ENCODE data around the gene AP1S1.
"Not testable (repeated sequence)": the region's sequence is repeated elsewhere in the genome, so short reads cannot be mapped to it uniquely, and the experiment has no call there.

AP1S1 gene

GRCh38 chr7:101171442-101171837, 17.2 kb downstream of the AP1S1 start:
- DNase-seq, result no peak

DNA sequence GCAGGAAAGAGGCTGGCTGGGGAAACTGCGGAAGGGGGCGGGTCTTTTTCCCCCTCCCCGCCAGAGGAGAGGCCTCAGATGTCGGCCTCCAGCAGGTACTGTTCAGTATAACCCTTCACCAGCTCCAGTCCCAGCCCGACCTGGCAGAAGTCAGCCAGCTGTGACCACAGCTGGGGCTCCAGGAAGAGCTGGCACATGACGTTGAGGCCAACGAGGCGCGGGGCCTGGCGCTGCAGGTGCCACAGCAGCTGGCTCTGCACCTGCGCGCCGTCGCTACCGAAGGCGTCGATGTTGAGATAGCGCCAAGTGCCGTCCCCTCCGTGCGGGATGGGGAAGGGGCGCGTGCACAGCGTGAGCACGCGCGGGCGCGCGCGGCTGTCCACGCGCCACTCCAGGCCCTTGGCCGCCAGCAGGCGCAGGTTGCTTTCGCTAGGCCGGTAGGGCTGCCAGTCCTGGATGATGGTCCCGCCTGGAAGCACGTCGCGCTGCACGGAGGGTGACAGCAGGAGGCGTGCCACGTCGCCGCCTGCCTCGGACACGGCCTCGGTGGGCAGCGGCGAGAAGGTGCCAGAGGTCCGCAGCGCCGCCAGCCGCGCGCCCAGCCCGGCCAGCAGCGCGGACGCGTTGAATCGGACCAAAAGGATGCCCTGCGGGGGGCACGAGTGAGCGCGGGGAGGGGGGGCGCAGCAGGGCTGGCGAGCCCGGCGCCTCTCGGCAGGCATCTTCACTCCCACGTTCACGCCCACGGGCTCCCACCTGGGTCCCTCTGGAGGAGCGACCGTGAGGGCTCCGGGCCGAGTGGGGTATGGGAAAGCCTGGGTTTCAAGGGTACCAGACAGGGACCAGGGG, 18.0 kb downstream of the AP1S1 start:
- no peak for DNase-seq

- peak in 2 of 14 donors; percentile 2 to 17 for DNase-seq
Measured at GRCh38 chr7:101172854-101173751, 18.8 kb downstream of the AP1S1 start.

GRCh38 chr7:101173752-101174244, 19.5 kb downstream of the AP1S1 start:
- DNase-seq, result no peak

GRCh38 chr7:101174322-101174854, 20.1 kb downstream of the AP1S1 start:
- no peak for DNase-seq

DNA sequence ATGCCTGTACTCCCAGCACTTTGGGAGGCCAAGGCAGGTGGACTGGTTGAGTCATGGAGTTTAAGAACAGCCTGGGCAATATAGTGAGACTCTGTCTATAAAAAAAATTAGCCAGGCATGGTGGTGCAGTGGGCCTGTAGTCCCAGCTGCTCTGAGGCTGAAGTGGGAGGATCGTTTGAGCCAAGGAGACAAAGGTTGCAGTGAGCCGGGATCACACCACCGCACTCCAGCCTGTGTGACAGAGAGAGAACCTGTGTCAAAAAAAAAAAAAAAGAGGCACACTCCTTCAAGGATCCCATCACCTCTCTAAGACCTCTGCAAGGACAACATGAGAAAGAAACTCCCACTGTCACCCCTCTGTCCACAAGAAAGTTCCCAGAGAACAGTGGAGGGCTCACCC, 21.4 kb downstream of the AP1S1 start:
- DNase-seq, result no peak

GRCh38 chr7:101177644-101178043, 23.4 kb downstream of the AP1S1 start:
- DNase-seq, result no peak

DNA sequence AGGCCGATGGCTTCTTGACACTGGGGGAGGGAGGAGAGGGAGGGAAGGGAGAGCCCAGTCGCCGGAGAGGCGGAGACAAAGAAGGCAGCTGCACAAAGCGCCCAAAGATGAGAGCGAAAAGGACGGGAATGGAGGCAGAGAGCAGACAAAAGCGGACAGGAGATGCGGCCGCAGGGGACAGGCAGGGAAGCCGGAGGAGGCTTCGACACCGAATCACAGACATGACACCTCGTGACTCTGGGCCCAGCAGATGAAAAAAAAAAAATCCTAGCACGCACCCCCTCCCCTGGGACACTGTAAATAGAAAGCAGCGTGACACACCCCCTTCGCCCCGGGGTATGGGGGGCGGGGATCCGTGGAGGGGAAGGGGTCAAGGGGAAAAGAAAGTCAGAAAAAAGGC, 24.8 kb downstream of the AP1S1 start:
- no peak for DNase-seq

GRCh38 chr7:101179713-101180112, 25.4 kb downstream of the AP1S1 start:
- DNase-seq, result no peak

GRCh38 chr7:101180130-101180755, 26.0 kb downstream of the AP1S1 start, which contains the start of gene NAT16:
TSS of gene NAT16 (minus strand) at chr7:101180293. CDS start at chr7:101174807, 5,486 bp downstream.
- DNase-seq, result no peak

DNA sequence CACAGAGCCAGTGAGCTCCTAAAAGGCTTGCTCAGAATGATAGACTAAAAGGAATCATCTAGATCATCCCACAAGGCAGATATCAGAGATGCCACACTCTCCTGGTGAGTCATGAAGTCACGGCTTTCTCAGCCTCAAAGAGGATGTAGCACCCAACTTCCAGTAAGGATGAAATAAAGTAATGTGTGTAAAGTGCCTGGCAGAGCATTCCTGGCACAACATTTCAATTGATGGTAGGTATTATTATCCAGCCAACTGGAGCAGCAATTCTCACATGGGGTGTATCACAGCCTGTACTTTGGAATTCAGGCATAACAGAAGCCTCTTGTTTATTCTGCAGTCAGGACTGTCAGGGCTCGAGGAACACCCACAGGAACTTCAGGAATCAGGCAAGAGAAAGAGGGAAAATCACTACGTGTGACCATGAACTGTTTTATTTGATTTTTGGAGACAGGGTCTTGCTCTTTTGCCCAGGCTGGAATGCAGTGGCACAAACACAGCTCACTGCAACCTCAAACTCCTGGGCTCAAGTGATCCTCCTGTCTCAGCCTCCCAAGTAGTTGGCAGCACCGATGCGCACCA, 31.1 kb downstream of the AP1S1 start:
- DNase-seq, result peak in 1 of 14 donors; percentile 37

GRCh38 chr7:101186194-101186593, 31.9 kb downstream of the AP1S1 start:
- DNase-seq, result no peak

GRCh38 chr7:101186844-101187428, 32.7 kb downstream of the AP1S1 start:
- DNase-seq, result no peak

DNA sequence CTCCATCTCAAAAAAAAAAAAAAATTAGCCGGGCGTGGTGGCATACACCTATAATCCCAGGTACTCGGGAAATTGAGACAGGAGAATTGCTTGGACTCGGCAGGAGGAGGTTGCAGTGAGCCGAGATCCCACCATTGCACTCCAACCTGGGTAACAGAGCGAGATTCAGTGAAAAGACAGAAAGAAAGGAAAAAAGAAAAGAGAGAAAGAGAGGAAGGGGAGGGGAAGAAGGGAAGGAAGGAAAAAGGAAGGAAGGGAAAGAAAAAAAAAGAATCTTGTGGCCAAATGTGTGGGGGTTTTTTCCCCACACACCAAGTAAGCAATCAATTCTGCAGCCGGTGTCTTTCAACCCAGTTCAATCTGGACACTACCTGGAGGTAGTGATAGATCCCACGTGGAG, 34.8 kb downstream of the AP1S1 start:
- DNase-seq, result no peak

- no peak for DNase-seq
Measured at GRCh38 chr7:101195884-101196283, 41.6 kb downstream of the AP1S1 start.

DNA sequence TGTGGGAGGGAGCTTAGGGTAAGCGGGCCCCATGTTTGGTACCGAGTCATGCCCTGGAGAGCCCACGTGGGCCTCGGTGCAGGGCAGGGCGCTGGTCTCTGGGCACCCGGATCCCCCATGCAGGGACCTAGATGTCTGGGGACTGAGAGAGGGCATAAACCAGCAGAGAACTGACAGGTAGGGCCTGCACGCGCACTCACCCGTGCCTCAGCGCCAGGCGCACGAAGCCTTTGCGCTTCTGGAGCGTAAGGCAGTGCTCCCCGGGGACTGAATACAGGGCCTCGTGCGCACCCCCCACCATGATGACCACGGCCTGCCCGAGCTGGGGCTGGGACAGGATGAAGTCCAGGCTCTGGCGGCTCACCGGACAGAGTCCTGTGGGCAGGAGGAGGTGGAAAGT, 43.7 kb downstream of the AP1S1 start:
- no peak for DNase-seq

GRCh38 chr7:101198476-101198875, 44.2 kb downstream of the AP1S1 start:
- DNase-seq, result no peak

- not testable (repeated sequence) for DNase-seq
Measured at GRCh38 chr7:101199522-101199921, 45.2 kb downstream of the AP1S1 start.

- no peak for DNase-seq
Measured at GRCh38 chr7:101200504-101200861, 46.2 kb downstream of the AP1S1 start.

DNA sequence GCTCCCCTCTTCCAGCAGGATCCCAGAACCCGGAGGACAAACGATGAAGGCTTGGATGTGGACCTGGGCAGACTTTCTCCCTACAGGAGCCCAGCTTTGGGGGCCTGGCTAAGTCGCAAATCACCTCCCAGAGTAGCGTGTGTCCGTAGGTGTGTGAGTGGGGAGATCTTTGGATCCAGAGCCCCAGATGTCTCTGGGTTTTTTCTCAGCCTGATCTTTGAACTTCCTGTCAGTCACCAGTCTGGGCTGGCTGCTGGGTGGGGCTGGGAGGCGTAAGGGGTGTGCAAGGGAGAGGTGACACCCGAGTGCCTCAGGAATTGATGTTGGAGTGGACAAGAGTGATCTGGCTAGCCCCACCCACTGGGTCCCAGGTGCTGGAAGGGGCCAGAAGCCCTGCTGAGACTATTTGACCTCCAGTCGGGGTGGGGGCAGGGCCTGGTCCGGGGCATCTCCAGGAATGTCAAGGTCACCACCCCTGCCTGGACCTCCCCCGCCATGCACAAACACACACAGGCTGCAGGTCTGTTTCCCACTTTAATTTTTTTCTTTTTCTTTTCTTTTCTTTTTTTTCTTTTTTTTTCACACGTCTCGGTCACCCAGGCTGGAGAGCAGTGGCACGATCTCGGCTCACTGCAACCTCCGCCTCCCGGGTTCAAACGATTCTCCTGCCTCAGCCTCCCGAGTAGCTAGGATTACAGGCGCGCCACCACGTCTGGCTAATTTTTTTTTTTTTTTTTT, 46.8 kb downstream of the AP1S1 start, which contains the start of gene MOGAT3:
Gene MOGAT3 (minus strand): TSS at position 175 of the 738 bp plus-strand sequence. CDS start 182 bp downstream, outside the sequence.
- no peak for DNase-seq

All from C1 segment of cervical spinal cord (tissue), 14 donors.